Hepatocyte (in vitro differentiated cells): ENCODE results near the gene ACD.

ENCODE experiments used
- CTCF ChIP-seq: fragments of 200-600 bp; sonication (generic); IDR thresholded peaks from 2 replicates; pipeline ENCODE4 v1.5.1; 2016; ENCODE audit warnings: antibody characterized with exemption, mild to moderate bottlenecking; ENCODE audit not compliant: poor library complexity
- EZH2 ChIP-seq: fragments of 200-600 bp; sonication (generic); IDR thresholded peaks from 2 replicates; pipeline ENCODE4 v1.6.1; 2016; ENCODE audit warnings: antibody characterized with exemption, mild to moderate bottlenecking, borderline replicate concordance
- EZH2phosphoT487 ChIP-seq: fragments of 200-600 bp; sonication (generic); IDR thresholded peaks from one replicate; pipeline ENCODE4 v1.6.1; 2018; ENCODE audit warnings: antibody characterized with exemption, mild to moderate bottlenecking, low read depth, moderate library complexity; ENCODE audit not compliant: unreplicated experiment, severe bottlenecking

GRCh38 chr16:67676939-67677338 is 16.9 kb upstream of the ACD start:
- TF ChIP-seq CTCF (no peak), EZH2phosphoT487 (no peak), EZH2 (no peak)
